A549 (cell line): ENCODE measurements around the gene PDGFB. TPM values are rescaled to one million over a fixed set of nuclear protein-coding genes. Genes with fewer than 3 reads are reported as not detected.

Source experiments
- ATAC-seq, 2 experiments: fragments of 200-7000 bp in 1 of 2; fragments of >200 bp in 1 of 2; cut with Nextera tagmentation in 1 of 2; cut with Tn5 transposase in 1 of 2; 3 replicates each; pipeline versions ENCODE4 v1.8.0 to v1.9.1; 2018 to 2020; ENCODE audit warnings: mild to moderate bottlenecking in 1 of 2, moderate library complexity in 1 of 2
- CTCF ChIA-PET: fragments of 300-600 bp; sonication (Branson Sonifier 250); formaldehyde crosslinking; extraction: SDS; loops from one replicate; lab custom pipeline; 2021; ENCODE audit warnings: antibody characterized with exemption, inconsistent platforms; lab: Yijun Ruan, JAX
- POLR2A ChIA-PET: fragments of 350-600 bp; formaldehyde crosslinking; extraction: SDS; loops from one replicate; lab custom pipeline; 2021; ENCODE audit warnings: antibody characterized with exemption, inconsistent platforms; lab: Yijun Ruan, JAX
- DNase-seq, 2 experiments: peaks; one replicate each; pipeline versions ENCODE4 v3.0.0 to v3.0.0-alpha.2; 2011 to 2016; ENCODE audit warnings: low read depth in 1 of 2, low spot score in 1 of 2
- FAIRE-seq: peaks from 2 replicates; lab custom pipeline; 2011; peaks lifted over from hg19 to GRCh38; lab: Jason Lieb, UNC
- H3K27ac ChIP-seq, 2 experiments: fragments of >200 bp; sonication (Bioruptor Twin); formaldehyde crosslinking; 3 replicates each; pipeline ENCODE4 v1.5.1; 2016 to 2017
- H3K4me1 ChIP-seq: fragments of >200 bp; sonication (Bioruptor Twin); formaldehyde crosslinking; 3 replicates; pipeline ENCODE4 v1.6.1; 2016
- H3K4me2 ChIP-seq: fragments of >200 bp; sonication (Bioruptor Twin); formaldehyde crosslinking; 3 replicates; pipeline ENCODE4 v1.6.1; 2016
- H3K4me3 ChIP-seq: fragments of >200 bp; sonication (Bioruptor Twin); formaldehyde crosslinking; 3 replicates; pipeline ENCODE4 v1.5.1; 2016
- H3K9me3 ChIP-seq: fragments of >200 bp; sonication (Bioruptor Twin); formaldehyde crosslinking; 3 replicates; pipeline ENCODE4 v1.6.1; 2016
- ATOH8 ChIP-seq: fragments of 250-450 bp; sonication (Bioruptor Pico); IDR thresholded peaks from 2 replicates; pipeline ENCODE4 v1.5.0; 2020; ENCODE audit warnings: low read depth, mild to moderate bottlenecking, moderate library complexity
- BCL3 ChIP-seq: fragments of >200 bp; sonication (Bioruptor Twin); formaldehyde crosslinking; IDR thresholded peaks from 3 replicates; pipeline ENCODE4 v1.6.1; 2016
- CEBPB ChIP-seq, 2 experiments: fragments of >200 bp in 1 of 2; sonication (Bioruptor Twin) in 1 of 2; formaldehyde crosslinking in 1 of 2; IDR thresholded peaks; 2 replicates each; pipeline ENCODE4 v1.6.1; 2012 to 2016
- CHD4 ChIP-seq: fragments of 200-600 bp; sonication (generic); IDR thresholded peaks from 2 replicates; pipeline ENCODE4 v1.6.1; 2016; ENCODE audit warnings: antibody characterized with exemption, mild to moderate bottlenecking, borderline replicate concordance
- EHF ChIP-seq: fragments of 250-450 bp; sonication (Bioruptor Pico); IDR thresholded peaks from 2 replicates; pipeline ENCODE4 v1.5.0; 2020; ENCODE audit warnings: mild to moderate bottlenecking
- FOSB ChIP-seq: fragments of 250-450 bp; sonication (Bioruptor Pico); IDR thresholded peaks from 2 replicates; pipeline ENCODE4 v1.5.0; 2020; ENCODE audit warnings: mild to moderate bottlenecking, moderate library complexity
- FOXS1 ChIP-seq: fragments of 250-450 bp; sonication (Bioruptor Pico); IDR thresholded peaks from 2 replicates; pipeline ENCODE4 v1.5.0; 2020; ENCODE audit warnings: mild to moderate bottlenecking, moderate library complexity
- HOXA7 ChIP-seq: fragments of 250-450 bp; sonication (Bioruptor Pico); IDR thresholded peaks from 2 replicates; pipeline ENCODE4 v1.5.0; 2020; ENCODE audit warnings: mild to moderate bottlenecking, moderate library complexity
- HOXB5 ChIP-seq: fragments of 250-450 bp; sonication (Bioruptor Pico); IDR thresholded peaks from 2 replicates; pipeline ENCODE4 v1.5.0; 2020; ENCODE audit warnings: mild to moderate bottlenecking, moderate library complexity
- JUN ChIP-seq, 2 experiments: fragments of >200 bp; sonication (Bioruptor Twin); formaldehyde crosslinking; IDR thresholded peaks; 2 replicates in 1 of 2; 3 replicates in 1 of 2; pipeline ENCODE4 v1.6.1; 2016 to 2017
- MAFK ChIP-seq: fragments of 450-650 bp; IDR thresholded peaks from 2 replicates; pipeline ENCODE4 v1.6.1; 2014; ENCODE audit not compliant: partially characterized antibody
- MAX ChIP-seq: IDR thresholded peaks from 2 replicates; pipeline ENCODE4 v1.6.1; 2012
- MYC ChIP-seq: IDR thresholded peaks from 2 replicates; pipeline ENCODE4 v1.6.1; 2012; ENCODE audit warnings: mild to moderate bottlenecking, inconsistent platforms, low read length, improper control_type of control experiment, borderline replicate concordance
- NFE2L2 ChIP-seq: fragments of 150-350 bp; conservative IDR thresholded peaks from 2 replicates; pipeline ENCODE4 v1.6.1; 2014; ENCODE audit warnings: low read length
- NPAS2 ChIP-seq: fragments of 250-450 bp; sonication (Bioruptor Pico); IDR thresholded peaks from 2 replicates; pipeline ENCODE4 v1.8.0; 2022; ENCODE audit warnings: mild to moderate bottlenecking, moderate library complexity, borderline replicate concordance
- PBX3 ChIP-seq: IDR thresholded peaks from 2 replicates; pipeline ENCODE4 v1.6.1; 2012
- POLR2A ChIP-seq: IDR thresholded peaks from 2 replicates; pipeline ENCODE4 v1.6.1; 2012; ENCODE audit warnings: mild to moderate bottlenecking, low read length
- RARB ChIP-seq: fragments of 250-450 bp; sonication (Bioruptor Pico); IDR thresholded peaks from 2 replicates; pipeline ENCODE4 v1.8.0; 2021; ENCODE audit warnings: mild to moderate bottlenecking, moderate library complexity
- RCOR1 ChIP-seq: fragments of 150-350 bp; IDR thresholded peaks from 2 replicates; pipeline ENCODE4 v1.6.1; 2014; ENCODE audit warnings: antibody characterized with exemption, low read length, low read depth
- REST ChIP-seq: fragments of 200-600 bp; sonication (generic); IDR thresholded peaks from 2 replicates; pipeline ENCODE4 v1.6.1; 2016; ENCODE audit warnings: antibody characterized with exemption, mild to moderate bottlenecking, moderate library complexity
- SMC3 ChIP-seq: fragments of >200 bp; sonication (Bioruptor Twin); formaldehyde crosslinking; IDR thresholded peaks from 3 replicates; pipeline ENCODE4 v1.6.1; 2018; ENCODE audit warnings: inconsistent platforms
- SREBF2 ChIP-seq: fragments of 450-650 bp; IDR thresholded peaks from 2 replicates; pipeline ENCODE4 v1.6.1; 2014; ENCODE audit warnings: mild to moderate bottlenecking, moderate library complexity
- TFCP2L1 ChIP-seq: fragments of 250-450 bp; sonication (Bioruptor Pico); IDR thresholded peaks from 2 replicates; pipeline ENCODE4 v1.5.0; 2021; ENCODE audit warnings: mild to moderate bottlenecking
- TP53 ChIP-seq: fragments of 250-450 bp; sonication (Bioruptor Pico); IDR thresholded peaks from 2 replicates; pipeline ENCODE4 v1.5.0; 2021; ENCODE audit warnings: mild to moderate bottlenecking, moderate library complexity
- USF2 ChIP-seq: fragments of 450-650 bp; IDR thresholded peaks from 2 replicates; pipeline ENCODE4 v1.6.1; 2014; ENCODE audit warnings: antibody characterized with exemption
- ZFP36 ChIP-seq: fragments of 450-650 bp; IDR thresholded peaks from 2 replicates; pipeline ENCODE4 v1.6.1; 2014; ENCODE audit warnings: borderline replicate concordance; ENCODE audit not compliant: partially characterized antibody
- ZNF302 ChIP-seq: fragments of 250-450 bp; sonication (Bioruptor Pico); IDR thresholded peaks from 2 replicates; pipeline ENCODE4 v1.9.0; 2021; ENCODE audit warnings: inconsistent platforms, mild to moderate bottlenecking, moderate library complexity
- ZSCAN20 ChIP-seq: fragments of 250-450 bp; sonication (Bioruptor Pico); IDR thresholded peaks from 2 replicates; pipeline ENCODE4 v1.8.0; 2022; ENCODE audit warnings: mild to moderate bottlenecking, moderate library complexity
- WGBS: methylation state at CpG from one replicate; pipeline ENCODE4 v1.1.6; 2017; ENCODE audit errors: missing lambda C conversion rate; 5-methylcytosine and 5-hydroxymethylcytosine counted together
- polyA plus RNA-seq, 4 experiments: library from polyadenylated mRNA; depleted of rRNA in 3 of 4; stranded (reverse); fragments of >200 nt; fragmentation: RNase III in 1 of 4; extraction: RNeasy Plus Mini Kit Qiagen cat#74134 plus additional on column Dnase treatment in 1 of 4; gene quantifications; 2 replicates in 3 of 4; 3 replicates in 1 of 4; pipeline ENCODE4 v1.2.3, GENCODE V29; 2011 to 2017

PDGFB gene
- polyA plus RNA-seq, 2 of the 4 experiments (the other 2 are of a cell fraction) = 2.1 to 4.5 TPM

- ATAC-seq = no peak
- Histone ChIP-seq H3K9me3 (no peaks in the 10 kb centered on the region; the same call in 2 of the 3 replicates), H3K4me1 (peaks cover 34% of the 10 kb centered on the region), H3K4me2 (no peak overlapping the region), H3K27ac (peak overlapping the region in 1 of 2 experiments; percentile 43; a peak in 1 of 6 replicates), H3K4me3 (no peak overlapping the region)
- WGBS = 100% methylated on average over 5 of the region's 8 CpGs
- POLR2A ChIA-PET = no interaction called here
- CTCF ChIA-PET = interaction anchor here (0.8 to 1.3 kb wide), 2 partner anchors 18 to 200 kb away, joined by 3 to 4 read pairs; no protein-coding TSS in a partner anchor
- no peak for DNase-seq
- FAIRE-seq = no peak
- TF ChIP-seq SREBF2 (no peak), MAFK (no peak), TFCP2L1 (CRISPR knock-in tag) (no peak), SMC3 (no peak), HOXB5 (CRISPR knock-in tag) (no peak), ZSCAN20 (no peak), FOSB (no peak), NPAS2 (no peak), ATOH8 (CRISPR knock-in tag) (no peak), TP53 (no peak), HOXA7 (no peak), MAX (no peak), MYC (no peak), RARB (CRISPR knock-in tag) (no peak), CHD4 (no peak), REST (no peak), JUN (IDR thresholded peaks at IDR 0.05) (no peak), USF2 (no peak), PBX3 (no peak)
Observed at GRCh38 chr22:39204216-39204615, 40.6 kb downstream of the PDGFB start.

GRCh38 chr22:39197578-39197977 lies 47.2 kb downstream of the PDGFB start:
- FAIRE-seq = no peak
- ATAC-seq = no peak
- H3K4me3 ChIP-seq = no peak overlapping the region
- no peak overlapping the region for H3K27ac ChIP-seq
- ChIA-PET POLR2A (no interaction called here), CTCF (no interaction called here)
- 94% methylated on average over 5 of the region's 5 CpGs for WGBS
- no peak overlapping the region for H3K4me2 ChIP-seq
- DNase-seq = no peak
- H3K9me3 ChIP-seq = no peaks in the 10 kb centered on the region; the same call in 2 of the 3 replicates
- H3K4me1 ChIP-seq = peaks cover 1% of the 10 kb centered on the region; the same call in 1 of the 3 replicates
- TF ChIP-seq ZNF302 (CRISPR knock-in tag) (no peak), FOXS1 (CRISPR knock-in tag) (no peak), NFE2L2 (no peak), TP53 (no peak), EHF (CRISPR knock-in tag) (no peak), POLR2A (no peak), ZFP36 (no peak), RCOR1 (no peak), CEBPB (IDR thresholded peaks at IDR 0.05) (no peak), CHD4 (no peak), REST (no peak), FOSB (no peak), BCL3 (no peak)
